Thyroid gland (tissue), 4 donors: Measurements from ENCODE around the gene PHYKPL. TPM values are rescaled to one million over a fixed set of nuclear protein-coding genes. Genes with fewer than 3 reads are reported as not detected.

ENCODE experiments used
- DNase-seq, 2 donors: peaks; one replicate each; pipeline ENCODE4 v3.0.0-alpha.2; 2019
- H3K27ac ChIP-seq, 3 donors: fragments of 200-600 bp; sonication (generic); 1 replicate in 2 of 3; 2 replicates in 1 of 3; pipeline ENCODE4 v1.5.1; 2016 to 2019; ENCODE audit warnings: mild to moderate bottlenecking in 1 of 3, moderate library complexity in 1 of 3
- H3K27me3 ChIP-seq: fragments of 200-600 bp; sonication (generic); one replicate; pipeline ENCODE4 v1.5.1; 2019
- H3K36me3 ChIP-seq, 2 donors: fragments of 200-600 bp; sonication (generic); one replicate each; pipeline ENCODE4 v1.5.1; 2016 to 2019
- H3K4me1 ChIP-seq, 2 donors: fragments of 200-600 bp; sonication (generic); one replicate each; pipeline ENCODE4 v1.5.1; 2017 to 2019
- H3K4me3 ChIP-seq, 3 donors: fragments of 200-600 bp; sonication (generic); replicated peaks in 1 of 3; 1 replicate in 2 of 3; 2 replicates in 1 of 3; pipeline ENCODE4 v1.5.1; 2016; ENCODE audit warnings: mild to moderate bottlenecking in 1 of 3
- H3K9me3 ChIP-seq: fragments of 200-600 bp; sonication (generic); one replicate; pipeline ENCODE4 v1.5.1; 2017
- POLR2A ChIP-seq, 2 donors: fragments of 450-650 bp; IDR thresholded peaks; one replicate each; pipeline ENCODE4 v1.6.1; 2017; ENCODE audit warnings: antibody characterized with exemption in 2 of 2, mild to moderate bottlenecking in 2 of 2, moderate library complexity in 1 of 2
- whole genome bisulfite sequencing, 2 donors: methylation state at CpG; one replicate each; pipeline ENCODE4 v1.1.5; 2017; 5-methylcytosine and 5-hydroxymethylcytosine counted together
- intact Hi-C: fragments of 100-400 bp; cut with DNase I; formaldehyde crosslinking; loops from one replicate; pipeline ENCODE4 v1.15.1; 2023
- total RNA-seq, 4 donors: library from RNA; depleted of rRNA; stranded (reverse); fragments of >200 nt; gene quantifications; one replicate each; pipeline ENCODE4 v1.2.3, GENCODE V29; 2016
- TF ChIP-seq, protein P1 (sequence below), 6 experiments: fragments of 200-600 bp in 3 of 6; fragments of 450-650 bp in 3 of 6; sonication (generic) in 3 of 6; IDR thresholded peaks; one replicate each; pipeline ENCODE4 v1.5.1; 2016 to 2019; ENCODE audit warnings: antibody characterized with exemption in 6 of 6, mild to moderate bottlenecking in 2 of 6, inconsistent platforms in 1 of 6, moderate library complexity in 1 of 6

Gene PHYKPL
- total RNA-seq, 4 donors from 2014 or later, result 61.7 to 90.9 (median 76.0) TPM

DNA sequence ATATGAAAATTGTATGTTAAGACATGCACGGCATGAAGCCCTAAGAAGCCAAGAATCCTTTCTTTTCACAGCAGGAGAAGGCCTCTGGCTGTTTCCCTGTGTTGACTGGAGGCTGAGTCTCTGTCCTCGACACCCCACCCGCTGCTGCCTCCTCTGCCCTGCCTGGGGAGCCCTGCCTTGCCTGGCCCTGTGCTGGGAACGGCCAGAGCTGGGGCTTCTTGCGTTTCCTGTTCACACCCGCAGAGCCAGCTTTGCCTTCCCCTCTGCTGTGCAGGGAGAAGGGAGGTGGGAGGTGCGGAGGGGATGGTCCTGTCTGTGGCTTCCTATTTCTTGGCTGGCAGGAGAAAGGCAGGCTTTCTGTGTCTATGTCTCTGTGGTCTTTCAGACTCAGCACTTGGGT, 38.6 kb downstream of the PHYKPL start:
- H3K9me3 ChIP-seq, result no peaks in the 10 kb centered on the region
- no peak for DNase-seq
- no peaks in the 10 kb centered on the region for H3K36me3 ChIP-seq
- TF ChIP-seq, protein P1, sequence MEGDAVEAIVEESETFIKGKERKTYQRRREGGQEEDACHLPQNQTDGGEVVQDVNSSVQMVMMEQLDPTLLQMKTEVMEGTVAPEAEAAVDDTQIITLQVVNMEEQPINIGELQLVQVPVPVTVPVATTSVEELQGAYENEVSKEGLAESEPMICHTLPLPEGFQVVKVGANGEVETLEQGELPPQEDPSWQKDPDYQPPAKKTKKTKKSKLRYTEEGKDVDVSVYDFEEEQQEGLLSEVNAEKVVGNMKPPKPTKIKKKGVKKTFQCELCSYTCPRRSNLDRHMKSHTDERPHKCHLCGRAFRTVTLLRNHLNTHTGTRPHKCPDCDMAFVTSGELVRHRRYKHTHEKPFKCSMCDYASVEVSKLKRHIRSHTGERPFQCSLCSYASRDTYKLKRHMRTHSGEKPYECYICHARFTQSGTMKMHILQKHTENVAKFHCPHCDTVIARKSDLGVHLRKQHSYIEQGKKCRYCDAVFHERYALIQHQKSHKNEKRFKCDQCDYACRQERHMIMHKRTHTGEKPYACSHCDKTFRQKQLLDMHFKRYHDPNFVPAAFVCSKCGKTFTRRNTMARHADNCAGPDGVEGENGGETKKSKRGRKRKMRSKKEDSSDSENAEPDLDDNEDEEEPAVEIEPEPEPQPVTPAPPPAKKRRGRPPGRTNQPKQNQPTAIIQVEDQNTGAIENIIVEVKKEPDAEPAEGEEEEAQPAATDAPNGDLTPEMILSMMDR (IDR thresholded peaks at IDR 0.05), result no peak
- no peak for TF ChIP-seq POLR2A (IDR thresholded peaks at IDR 0.05)
- WGBS, 2 donors, result 37 to 48% methylated on average over 7 of the region's 7 CpGs
- H3K4me1 ChIP-seq, result no peaks in the 10 kb centered on the region
- no peak overlapping the region for H3K27ac ChIP-seq
- H3K27me3 ChIP-seq, result no peaks in the 10 kb centered on the region
- intact Hi-C loops, result no loop called here
- H3K4me3 ChIP-seq, result no peak overlapping the region

DNA sequence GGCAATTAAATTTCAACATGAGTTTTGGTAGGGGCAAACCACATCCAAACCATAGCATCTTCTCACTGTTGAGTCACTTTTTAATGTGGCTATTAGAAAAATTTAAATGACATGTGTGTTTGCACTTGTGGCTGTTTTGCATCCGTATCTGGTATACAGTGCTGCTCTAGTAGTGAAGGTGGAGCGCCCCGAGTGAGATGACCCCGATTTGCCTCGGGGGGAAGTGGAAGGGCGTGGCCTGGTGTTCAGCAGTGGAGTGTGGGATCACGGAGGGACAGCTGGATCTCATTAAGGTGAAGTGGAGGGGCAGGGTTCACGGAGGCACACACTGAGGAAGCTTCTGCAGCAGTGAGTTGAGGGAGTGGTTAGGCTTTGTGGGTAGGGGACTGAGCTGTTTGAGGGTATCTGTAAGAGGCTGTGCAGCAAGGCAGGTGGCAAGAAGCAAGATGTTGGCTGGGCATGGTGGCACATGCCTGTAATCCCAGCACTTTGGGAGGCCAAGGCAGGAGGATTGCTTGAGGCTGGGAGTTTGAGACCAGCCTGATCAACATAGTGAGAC, 39.3 kb downstream of the PHYKPL start:
- WGBS, 2 donors, result 79 to 84% methylated on average over 8 of the region's 8 CpGs
- Histone ChIP-seq H3K4me3 (no peak overlapping the region), H3K9me3 (no peaks in the 10 kb centered on the region), H3K4me1 (no peaks in the 10 kb centered on the region), H3K27me3 (no peaks in the 10 kb centered on the region), H3K27ac (no peak overlapping the region), H3K36me3 (no peaks in the 10 kb centered on the region)
- no peak for TF ChIP-seq POLR2A (IDR thresholded peaks at IDR 0.05)
- TF ChIP-seq, protein P1 (IDR thresholded peaks at IDR 0.05), result no peak
- intact Hi-C loops, result no loop called here
- no peak for DNase-seq

DNA sequence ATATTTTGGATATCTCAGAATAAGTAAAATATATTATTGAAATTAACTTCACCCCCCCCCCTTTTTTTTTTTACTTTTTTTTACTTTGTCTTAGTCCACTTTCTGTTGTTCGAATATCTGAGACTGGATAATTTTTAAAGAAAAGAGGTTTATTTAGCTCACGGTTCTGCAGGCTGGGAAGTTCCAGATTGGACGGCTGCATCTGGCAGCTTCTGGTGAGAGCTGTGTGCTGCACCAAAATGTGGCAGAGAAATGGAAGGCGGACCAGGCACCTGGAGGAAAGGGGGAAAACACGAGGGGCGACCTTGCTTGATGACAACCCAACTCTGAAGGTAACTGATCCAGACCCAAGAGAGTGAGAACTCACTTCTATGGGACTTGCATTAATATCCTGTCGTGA, 39.8 kb downstream of the PHYKPL start:
- H3K9me3 ChIP-seq, result no peaks in the 10 kb centered on the region
- no peak overlapping the region for H3K4me3 ChIP-seq
- 88 to 91% methylated on average over 7 of the region's 7 CpGs for WGBS, 2 donors
- H3K27ac ChIP-seq, result no peak overlapping the region
- H3K27me3 ChIP-seq, result no peaks in the 10 kb centered on the region
- H3K4me1 ChIP-seq, result no peaks in the 10 kb centered on the region
- no peaks in the 10 kb centered on the region for H3K36me3 ChIP-seq
- intact Hi-C loops, result no loop called here
- TF ChIP-seq, protein P1 (IDR thresholded peaks at IDR 0.05), result no peak
- no peak for TF ChIP-seq POLR2A (IDR thresholded peaks at IDR 0.05)
- no peak for DNase-seq

DNA sequence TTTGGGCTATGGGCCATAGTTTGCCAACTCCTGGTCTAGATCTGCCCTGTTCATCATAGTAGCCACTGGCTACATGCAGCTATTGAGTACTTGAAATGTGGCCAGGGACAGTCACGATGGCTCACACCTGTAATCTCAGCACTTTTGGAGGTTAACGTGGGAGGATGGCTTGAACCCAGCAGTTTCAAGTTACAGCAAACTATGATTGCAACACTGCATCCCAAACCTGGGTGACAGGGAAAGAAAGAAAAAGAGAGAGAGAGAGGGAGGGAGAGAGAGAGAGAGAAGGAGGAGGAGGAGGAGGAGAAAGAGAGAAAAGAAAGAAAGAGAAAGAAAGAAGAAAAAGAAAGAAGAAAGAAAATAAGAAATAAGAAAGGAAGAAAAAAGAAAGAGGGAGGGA, 40.4 kb downstream of the PHYKPL start:
- 67 to 82% methylated on average over 2 of the region's 2 CpGs for WGBS, 2 donors
- H3K4me1 ChIP-seq, result no peaks in the 10 kb centered on the region
- H3K27me3 ChIP-seq, result no peaks in the 10 kb centered on the region
- intact Hi-C loops, result no loop called here
- no peaks in the 10 kb centered on the region for H3K9me3 ChIP-seq
- no peak overlapping the region for H3K4me3 ChIP-seq
- H3K27ac ChIP-seq, result no peak overlapping the region
- no peak for DNase-seq
- H3K36me3 ChIP-seq, result no peaks in the 10 kb centered on the region
- TF ChIP-seq, protein P1 (IDR thresholded peaks at IDR 0.05), result no peak
- TF ChIP-seq POLR2A (IDR thresholded peaks at IDR 0.05), result no peak

DNA sequence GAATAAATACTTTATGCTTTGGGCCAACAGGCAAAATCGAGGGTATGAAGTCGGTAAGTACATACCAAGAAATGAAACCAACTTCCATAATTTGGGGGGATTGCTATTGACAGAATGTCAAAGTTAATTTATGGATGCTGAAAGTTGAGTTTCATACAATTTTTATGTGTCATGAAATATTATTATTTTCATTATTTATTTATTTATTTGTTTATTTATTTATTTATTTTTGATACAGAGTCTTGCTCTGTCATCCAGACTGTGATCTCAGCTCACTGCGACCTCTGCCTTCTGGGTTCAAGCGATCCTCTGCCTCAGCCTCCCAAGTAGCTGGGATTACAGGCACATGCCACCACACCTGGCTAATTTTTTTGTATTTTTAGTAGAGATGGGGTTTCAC, 40.9 kb downstream of the PHYKPL start:
- Histone ChIP-seq H3K27me3 (no peaks in the 10 kb centered on the region), H3K4me3 (no peak overlapping the region), H3K36me3 (no peaks in the 10 kb centered on the region), H3K4me1 (no peaks in the 10 kb centered on the region), H3K9me3 (no peaks in the 10 kb centered on the region), H3K27ac (no peak overlapping the region)
- no peak for DNase-seq
- WGBS, 2 donors, result 82 to 86% methylated on average over 4 of the region's 4 CpGs
- TF ChIP-seq POLR2A (IDR thresholded peaks at IDR 0.05), result no peak
- TF ChIP-seq, protein P1 (IDR thresholded peaks at IDR 0.05), result no peak
- intact Hi-C loops, result no loop called here
